HEK293 (cell line): ENCODE results near the gene PRC1.

Experiments
- CTCF ChIA-PET: fragments of 350-600 bp; formaldehyde crosslinking; extraction: SDS; loops from one replicate; lab custom pipeline; 2021; ENCODE audit warnings: antibody characterized with exemption; lab: Yijun Ruan, JAX
- POLR2A ChIA-PET: fragments of 300-600 bp; formaldehyde crosslinking; extraction: SDS; loops from one replicate; lab custom pipeline; 2020; ENCODE audit warnings: antibody characterized with exemption, inconsistent platforms; lab: Yijun Ruan, JAX
- H3K27ac ChIP-seq: fragments of 200-500 bp; sonication (Bioruptor generic); 2 replicates; pipeline ENCODE4 v1.5.1; 2014; ENCODE audit warnings: low read depth, low read length, control low read depth, inconsistent platforms; ENCODE audit errors: extremely low read depth
- H3K36me3 ChIP-seq, 2 experiments: fragments of 200-500 bp in 1 of 2; sonication (Bioruptor generic) in 1 of 2; 1 replicate in 1 of 2; 2 replicates in 1 of 2; pipeline ENCODE4 v1.5.1; 2014 to 2017; ENCODE audit warnings: inconsistent platforms in 2 of 2, low read length in 2 of 2; ENCODE audit not compliant: control insufficient read depth in 2 of 2, insufficient read depth in 1 of 2
- H3K4me1 ChIP-seq: fragments of 200-500 bp; sonication (Bioruptor generic); 2 replicates; pipeline ENCODE4 v1.5.1; 2014; ENCODE audit warnings: mild to moderate bottlenecking, low read length, inconsistent platforms; ENCODE audit not compliant: control insufficient read depth, insufficient read depth
- H3K4me3 ChIP-seq: 2 replicates; pipeline ENCODE4 v1.5.1; 2011; ENCODE audit warnings: low read depth, mild to moderate bottlenecking, control low read depth, low read length, moderate library complexity
- H3K9me3 ChIP-seq: fragments of 200-500 bp; sonication (Bioruptor generic); 2 replicates; pipeline ENCODE4 v1.5.1; 2014; ENCODE audit warnings: low read depth, low read length, inconsistent platforms; ENCODE audit not compliant: control insufficient read depth, insufficient read depth
- GLIS1 ChIP-seq: fragments of 450-650 bp; formaldehyde crosslinking; IDR thresholded peaks from 2 replicates; pipeline ENCODE4 v1.5.1; 2016; ENCODE audit warnings: missing biosample characterization, missing genetic modification characterization
- PRDM1 ChIP-seq: fragments of 450-650 bp; formaldehyde crosslinking; IDR thresholded peaks from 2 replicates; pipeline ENCODE4; 2016; ENCODE audit warnings: missing biosample characterization, missing genetic modification characterization
- SCRT1 ChIP-seq: fragments of 450-650 bp; formaldehyde crosslinking; IDR thresholded peaks from 2 replicates; pipeline ENCODE4 v1.5.1; 2016; ENCODE audit warnings: missing biosample characterization, missing genetic modification characterization, borderline replicate concordance
- SCRT2 ChIP-seq: fragments of 450-650 bp; formaldehyde crosslinking; IDR thresholded peaks from 2 replicates; pipeline ENCODE4 v1.5.1; 2016; ENCODE audit warnings: missing biosample characterization, missing genetic modification characterization
- ZBTB17 ChIP-seq: fragments of 450-650 bp; formaldehyde crosslinking; IDR thresholded peaks from 2 replicates; pipeline ENCODE4 v1.5.1; 2016; ENCODE audit warnings: missing biosample characterization, missing genetic modification characterization
- ZBTB48 ChIP-seq: fragments of 450-650 bp; formaldehyde crosslinking; IDR thresholded peaks from 2 replicates; pipeline ENCODE4 v1.5.1; 2016; ENCODE audit warnings: missing biosample characterization, missing genetic modification characterization
- ZBTB49 ChIP-seq: fragments of 450-650 bp; formaldehyde crosslinking; IDR thresholded peaks from 2 replicates; pipeline ENCODE4 v1.5.1; 2016; ENCODE audit warnings: missing biosample characterization, missing genetic modification characterization, low read depth
- ZFP69B ChIP-seq: fragments of 450-650 bp; formaldehyde crosslinking; IDR thresholded peaks from 2 replicates; pipeline ENCODE4 v1.5.1; 2016; ENCODE audit warnings: missing biosample characterization, missing genetic modification characterization
- ZNF18 ChIP-seq: fragments of 450-650 bp; formaldehyde crosslinking; IDR thresholded peaks from 2 replicates; pipeline ENCODE4 v1.5.1; 2016; ENCODE audit warnings: missing biosample characterization, missing genetic modification characterization
- ZNF223 ChIP-seq: fragments of 450-650 bp; formaldehyde crosslinking; IDR thresholded peaks from 2 replicates; pipeline ENCODE4 v1.5.1; 2016; ENCODE audit warnings: missing biosample characterization, missing genetic modification characterization
- ZNF292 ChIP-seq: fragments of 450-650 bp; formaldehyde crosslinking; IDR thresholded peaks from 2 replicates; pipeline ENCODE4 v1.5.1; 2016; ENCODE audit warnings: low read depth, missing biosample characterization, missing genetic modification characterization, borderline replicate concordance
- ZNF335 ChIP-seq: fragments of 450-650 bp; formaldehyde crosslinking; conservative IDR thresholded peaks from 2 replicates; pipeline ENCODE4 v1.5.1; 2016; ENCODE audit warnings: missing biosample characterization, missing genetic modification characterization
- ZNF362 ChIP-seq: fragments of 450-650 bp; formaldehyde crosslinking; IDR thresholded peaks from 2 replicates; pipeline ENCODE4 v1.5.1; 2016; ENCODE audit warnings: missing biosample characterization, missing genetic modification characterization
- ZNF37A ChIP-seq: fragments of 450-650 bp; IDR thresholded peaks from 2 replicates; pipeline ENCODE4 v1.5.1; 2018; ENCODE audit warnings: missing biosample characterization, missing genetic modification characterization
- ZNF433 ChIP-seq: fragments of 450-650 bp; formaldehyde crosslinking; IDR thresholded peaks from 2 replicates; pipeline ENCODE4 v1.5.1; 2016; ENCODE audit warnings: missing biosample characterization, missing genetic modification characterization, low read depth
- ZNF488 ChIP-seq: fragments of 450-650 bp; formaldehyde crosslinking; IDR thresholded peaks from 2 replicates; pipeline ENCODE4 v1.5.1; 2016; ENCODE audit warnings: missing biosample characterization, missing genetic modification characterization
- ZNF596 ChIP-seq: fragments of 450-650 bp; IDR thresholded peaks from 2 replicates; pipeline ENCODE4 v1.5.0; 2018; ENCODE audit warnings: missing biosample characterization, mild to moderate bottlenecking, missing genetic modification characterization, moderate library complexity
- ZNF654 ChIP-seq: fragments of 450-650 bp; formaldehyde crosslinking; IDR thresholded peaks from 2 replicates; pipeline ENCODE4 v1.5.1; 2016; ENCODE audit warnings: low read depth, missing biosample characterization, missing genetic modification characterization
- ZNF664 ChIP-seq: fragments of 450-650 bp; formaldehyde crosslinking; IDR thresholded peaks from 2 replicates; pipeline ENCODE4 v1.5.1; 2016; ENCODE audit warnings: missing biosample characterization, missing genetic modification characterization
- ZNF830 ChIP-seq: fragments of 450-650 bp; IDR thresholded peaks from 2 replicates; pipeline ENCODE4 v1.5.0; 2018; ENCODE audit warnings: missing biosample characterization, missing genetic modification characterization, low read depth, mild to moderate bottlenecking, moderate library complexity
- TF ChIP-seq, protein P1 (sequence below): fragments of 450-650 bp; formaldehyde crosslinking; IDR thresholded peaks from 2 replicates; pipeline ENCODE4 v1.5.1; 2016; ENCODE audit warnings: missing biosample characterization, missing genetic modification characterization

PRC1 gene

DNA sequence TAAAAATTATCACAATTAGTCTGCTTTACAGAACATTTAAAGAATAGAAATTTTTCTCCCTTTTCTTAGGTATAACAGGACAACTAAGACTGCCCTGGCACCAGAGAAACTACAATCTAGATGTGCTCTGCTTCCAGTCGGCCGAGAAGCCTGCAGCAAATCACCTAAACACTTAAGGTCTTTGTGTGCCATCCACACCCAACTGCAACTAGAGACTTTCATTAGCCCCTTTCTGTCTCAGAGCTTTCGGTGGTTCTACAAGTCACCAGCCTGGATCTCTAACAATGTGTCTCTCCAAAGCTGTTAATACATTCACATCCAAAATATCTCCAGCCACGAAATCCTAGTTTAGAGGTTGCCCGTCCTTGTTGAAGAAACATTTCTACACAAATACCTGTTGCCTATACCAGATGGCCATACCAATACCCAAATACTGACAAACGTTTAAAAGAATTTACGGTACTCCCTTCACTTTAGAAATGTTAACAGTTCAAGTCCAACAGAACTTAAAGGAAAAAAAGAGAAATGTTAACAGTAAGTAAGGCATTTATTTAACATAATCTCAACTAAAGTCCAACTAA lies 6.7 kb downstream of the PRC1 start:
- POLR2A ChIA-PET, result no interaction called here
- Histone ChIP-seq H3K27ac (no peak overlapping the region; the same call in none of the 2 replicates), H3K36me3 (peaks cover 29 to 51% of the 10 kb centered on the region in 2 experiments), H3K9me3 (no peaks in the 10 kb centered on the region)
- CTCF ChIA-PET, result interaction anchor here (0.6 to 3.2 kb wide), 8 partner anchors 9 to 246 kb away, joined by 4 to 15 read pairs (median 6); partner anchors contain the start of gene HDDC3
- TF ChIP-seq SCRT2 (tag by site-specific recombination) (peak; percentile 93), ZNF433 (no peak), PRDM1 (tag by site-specific recombination) (peak; percentile 50), ZNF664 (tag by site-specific recombination) (peak; percentile 63; the same call in 1 of the 2 replicates), GLIS1 (tag by site-specific recombination) (no peak), SCRT1 (tag by site-specific recombination) (peak; percentile 87)
- TF ChIP-seq, all 188 proteins: peak for 4
- Histone ChIP-seq H3K4me1 (peaks cover 33% of the 10 kb centered on the region), H3K4me3 (no peak overlapping the region)

GRCh38 chr15:90986790-90987507 lies 7.4 kb downstream of the PRC1 start:
- H3K36me3 ChIP-seq, result peaks cover 36 to 55% of the 10 kb centered on the region in 2 experiments
- peaks cover 29% of the 10 kb centered on the region for H3K4me1 ChIP-seq
- H3K9me3 ChIP-seq, result no peaks in the 10 kb centered on the region
- CTCF ChIA-PET, result interaction anchor here (0.6 to 3.2 kb wide), 10 partner anchors 8 to 285 kb away, joined by 3 to 15 read pairs (median 4); no protein-coding TSS in a partner anchor
- TF ChIP-seq ZNF335 (tag by site-specific recombination) (peak; percentile 28), ZNF362 (tag by site-specific recombination) (peak; percentile 67; the same call in 1 of the 2 replicates), ZNF223 (tag by site-specific recombination) (no peak), ZNF18 (tag by site-specific recombination) (no peak), ZBTB17 (tag by site-specific recombination) (peak; percentile 90), ZNF37A (tag by site-specific recombination) (no peak)
- no peak overlapping the region for H3K27ac ChIP-seq
- no peak overlapping the region for H3K4me3 ChIP-seq
- POLR2A ChIA-PET, result interaction anchor here (0.6 to 2.0 kb wide), 2 partner anchors 8 to 321 kb away, joined by 3 to 6 read pairs; partner anchors contain the start of gene PRC1

GRCh38 chr15:90982135-90982534 lies 12.2 kb downstream of the PRC1 start:
- Histone ChIP-seq H3K36me3 (peaks cover 83 to 90% of the 10 kb centered on the region in 2 experiments), H3K9me3 (no peaks in the 10 kb centered on the region), H3K27ac (no peak overlapping the region), H3K4me3 (no peak overlapping the region), H3K4me1 (peaks cover 4% of the 10 kb centered on the region)
- POLR2A ChIA-PET, result interaction anchor here (1.3 kb wide), 1 partner anchor 11 kb away, joined by 3 read pairs; no protein-coding TSS in a partner anchor
- CTCF ChIA-PET, result interaction anchor here (1.2 to 4.3 kb wide), 3 partner anchors 26 to 68 kb away, joined by 5 to 18 read pairs (median 17); no protein-coding TSS in a partner anchor
- TF ChIP-seq ZNF654 (tag by site-specific recombination) (no peak), ZNF488 (no peak), ZNF596 (tag by site-specific recombination) (no peak), ZNF292 (tag by site-specific recombination) (no peak), ZBTB49 (tag by site-specific recombination) (no peak), ZBTB48 (tag by site-specific recombination) (no peak), ZNF830 (no peak), ZFP69B (tag by site-specific recombination) (no peak)
- TF ChIP-seq, protein P1, sequence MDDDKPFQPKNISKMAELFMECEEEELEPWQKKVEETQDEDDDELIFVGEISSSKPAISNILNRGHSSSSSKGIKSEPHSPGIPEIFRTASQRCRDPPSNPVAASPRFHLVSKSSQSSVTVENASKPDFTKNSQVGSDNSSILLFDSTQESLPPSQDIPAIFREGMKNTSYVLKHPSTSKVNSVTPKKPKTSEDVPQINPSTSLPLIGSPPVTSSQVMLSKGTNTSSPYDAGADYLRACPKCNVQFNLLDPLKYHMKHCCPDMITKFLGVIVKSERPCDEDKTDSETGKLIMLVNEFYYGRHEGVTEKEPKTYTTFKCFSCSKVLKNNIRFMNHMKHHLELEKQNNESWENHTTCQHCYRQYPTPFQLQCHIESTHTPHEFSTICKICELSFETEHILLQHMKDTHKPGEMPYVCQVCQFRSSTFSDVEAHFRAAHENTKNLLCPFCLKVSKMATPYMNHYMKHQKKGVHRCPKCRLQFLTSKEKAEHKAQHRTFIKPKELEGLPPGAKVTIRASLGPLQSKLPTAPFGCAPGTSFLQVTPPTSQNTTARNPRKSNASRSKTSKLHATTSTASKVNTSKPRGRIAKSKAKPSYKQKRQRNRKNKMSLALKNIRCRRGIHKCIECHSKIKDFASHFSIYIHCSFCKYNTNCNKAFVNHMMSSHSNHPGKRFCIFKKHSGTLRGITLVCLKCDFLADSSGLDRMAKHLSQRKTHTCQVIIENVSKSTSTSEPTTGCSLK (tag by site-specific recombination), result no peak
